Naive thymus-derived CD8-positive, alpha-beta T cell (primary cell): ENCODE measurements around the gene NT5C2. TPM values are rescaled to one million over a fixed set of nuclear protein-coding genes. Genes with fewer than 3 reads are reported as not detected.

Source experiments
- ATAC-seq, 2 donors: fragments of 150-1000 bp; cut with Tn5 transposase in 1 of 2; sonication (Bioruptor Pico), chemical (Tn5 transposase) in 1 of 2; 1 replicate in 1 of 2; 2 replicates in 1 of 2; pipeline ENCODE4 v1.10.0; 2021; ENCODE audit warnings: mild to moderate bottlenecking in 2 of 2, moderate library complexity in 2 of 2
- POLR2A ChIA-PET: fragments of 350-600 bp; sonication (Branson Sonifier 250); formaldehyde crosslinking; loops from one replicate; lab custom pipeline; 2021; ENCODE audit warnings: antibody characterized with exemption; lab: Charles Lee
- DNase-seq, 10 donors: peaks; one replicate each; pipeline versions ENCODE4 v3.0.0 to v3.0.0-alpha.2; 2020 to 2022
- H3K27ac Mint-ChIP-seq, 10 donors: one replicate each; pipeline ENCODE4 v1.8.0; 2020 to 2022; ENCODE audit warnings: mild to moderate bottlenecking in 10 of 10, mixed read lengths in 10 of 10, moderate library complexity in 4 of 10, inconsistent platforms in 1 of 10
- H3K27me3 Mint-ChIP-seq, 5 donors: one replicate each; pipeline ENCODE4 v1.8.0; 2021 to 2022; ENCODE audit warnings: mixed read lengths in 5 of 5
- H3K36me3 Mint-ChIP-seq, 3 donors: one replicate each; pipeline ENCODE4 v1.8.0; 2020 to 2022; ENCODE audit warnings: mixed read lengths in 3 of 3, mild to moderate bottlenecking in 2 of 3, inconsistent platforms in 1 of 3
- H3K4me1 Mint-ChIP-seq, 4 donors: one replicate each; pipeline ENCODE4 v1.8.0; 2021 to 2022; ENCODE audit warnings: mixed read lengths in 4 of 4
- H3K4me3 Mint-ChIP-seq, 10 donors: one replicate each; pipeline ENCODE4 v1.8.0; 2020 to 2022; ENCODE audit warnings: mild to moderate bottlenecking in 10 of 10, mixed read lengths in 10 of 10, moderate library complexity in 6 of 10, inconsistent platforms in 1 of 10
- H3K9me3 Mint-ChIP-seq, 9 donors: one replicate each; pipeline ENCODE4 v1.8.0; 2020 to 2022; ENCODE audit warnings: mixed read lengths in 9 of 9, mild to moderate bottlenecking in 3 of 9, inconsistent platforms in 1 of 9, moderate library complexity in 1 of 9
- polyA plus RNA-seq, 3 donors: library from polyadenylated mRNA; unstranded; fragments of 300-500 nt; fragmentation: Illumina TruSeq; gene quantifications; one replicate each; pipeline ENCODE4 v1.2.3, GENCODE V29; 2021
- total RNA-seq, 8 experiments: library from RNA in 2 of 8; stranded (reverse) in 2 of 8; gene quantifications; one replicate each; pipeline ENCODE4 v1.2.3 and lab custom pipeline; 2021 to 2026

The NT5C2 gene
- total and polyA plus RNA-seq, 5 experiments from 2014 or later, result 48.1 to 94.7 (median 63.9) TPM

GRCh38 chr10:103058034-103058433 lies 135.0 kb downstream of the NT5C2 start:
- POLR2A ChIA-PET, result no interaction called here
- no peak overlapping the region for H3K4me3 Mint-ChIP-seq
- peaks cover 3 to 23% (median 5%) of the 10 kb centered on the region in 3 donors for H3K36me3 Mint-ChIP-seq
- H3K27me3 Mint-ChIP-seq, result no peaks in the 10 kb centered on the region
- no peak for DNase-seq
- no peak for ATAC-seq
- no peaks in the 10 kb centered on the region for H3K9me3 Mint-ChIP-seq
- H3K27ac Mint-ChIP-seq, result no peak overlapping the region
- peaks cover 6 to 22% (median 16%) of the 10 kb centered on the region in 4 donors for H3K4me1 Mint-ChIP-seq

- Mint-ChIP-seq H3K27me3 (no peaks in the 10 kb centered on the region), H3K4me3 (peak overlapping the region in 2 of 10 donors; percentile 84 to 92), H3K27ac (peak overlapping the region in 5 of 10 donors; percentile 28 to 95 (median 89)), H3K36me3 (peaks cover 3 to 26% (median 5%) of the 10 kb centered on the region in 3 donors), H3K4me1 (peaks cover 6 to 26% (median 16%) of the 10 kb centered on the region in 4 donors), H3K9me3 (no peaks in the 10 kb centered on the region)
- POLR2A ChIA-PET, result interaction anchor here (2.2 kb wide), 1 partner anchor 136 kb away, joined by 9 read pairs; the partner anchor contains the start of gene CNNM2
- DNase-seq (no peak), ATAC-seq (no peak)
Observed at GRCh38 chr10:103055105-103055504, 138.0 kb downstream of the NT5C2 start.

DNA sequence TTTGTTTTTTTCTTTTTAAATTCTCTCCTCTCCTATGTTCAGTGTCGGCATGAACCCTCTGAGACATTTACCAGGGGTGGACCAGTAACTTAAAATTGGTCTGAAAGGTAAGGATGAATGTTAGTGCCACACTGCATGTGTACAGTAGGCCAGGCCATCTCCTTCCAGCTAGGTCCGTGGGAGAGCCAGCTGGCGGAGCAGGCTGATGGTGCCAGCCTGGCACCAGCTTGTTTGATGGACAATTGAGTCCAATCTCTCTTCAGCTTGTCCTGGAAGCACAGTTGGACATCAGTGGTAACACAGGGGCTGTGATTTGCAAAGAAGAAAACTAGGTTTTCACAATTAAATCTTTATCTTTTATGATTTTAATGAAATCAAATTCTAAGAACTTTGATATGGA lies 138.5 kb downstream of the NT5C2 start:
- Mint-ChIP-seq H3K27ac (peak overlapping the region; percentile 81 to 98 (median 93)), H3K4me1 (peaks cover 6 to 26% (median 16%) of the 10 kb centered on the region in 4 donors), H3K4me3 (peak overlapping the region; percentile 81 to 92 (median 86)), H3K27me3 (no peaks in the 10 kb centered on the region), H3K9me3 (no peaks in the 10 kb centered on the region), H3K36me3 (peaks cover 3 to 28% (median 5%) of the 10 kb centered on the region in 3 donors)
- no peak for ATAC-seq
- POLR2A ChIA-PET, result interaction anchor here (2.2 kb wide), 1 partner anchor 136 kb away, joined by 9 read pairs; the partner anchor contains the start of gene CNNM2
- no peak for DNase-seq

GRCh38 chr10:103053659-103054581 lies 139.2 kb downstream of the NT5C2 start:
- DNase-seq (peak; percentile 15 to 82 (median 68)), ATAC-seq (peak; percentile 93 to 99)
- Mint-ChIP-seq H3K36me3 (peaks cover 3 to 27% (median 5%) of the 10 kb centered on the region in 3 donors), H3K27ac (peak overlapping the region; percentile 81 to 98 (median 93)), H3K4me3 (peak overlapping the region; percentile 81 to 92 (median 86)), H3K4me1 (peaks cover 6 to 26% (median 16%) of the 10 kb centered on the region in 4 donors), H3K9me3 (no peaks in the 10 kb centered on the region), H3K27me3 (no peaks in the 10 kb centered on the region)
- POLR2A ChIA-PET, result interaction anchor here (2.2 kb wide), 1 partner anchor 135 kb away, joined by 9 read pairs; the partner anchor contains the start of gene CNNM2

DNA sequence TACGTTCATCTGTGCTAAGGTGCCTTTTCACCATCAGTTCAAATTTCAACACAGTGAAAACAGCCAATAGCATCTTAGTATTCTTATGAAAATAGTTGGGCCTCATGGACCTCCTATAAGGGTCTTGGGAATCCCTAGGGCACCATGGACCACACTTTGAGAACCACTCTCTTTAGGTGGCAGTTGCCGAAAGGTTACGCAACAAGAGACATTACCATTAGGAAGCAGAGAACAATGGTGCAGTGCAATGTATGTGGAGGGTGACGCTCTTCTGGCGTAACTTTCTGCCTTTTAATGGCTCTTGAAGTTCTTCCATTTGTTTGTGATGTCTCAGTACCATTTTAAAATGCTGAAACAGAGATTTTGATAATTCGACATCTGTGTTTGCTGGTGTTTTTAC lies 143.8 kb downstream of the NT5C2 start:
- Mint-ChIP-seq H3K27ac (no peak overlapping the region), H3K4me1 (peaks cover 2 to 16% (median 10%) of the 10 kb centered on the region in 4 donors), H3K4me3 (no peak overlapping the region), H3K9me3 (no peaks in the 10 kb centered on the region), H3K27me3 (no peaks in the 10 kb centered on the region), H3K36me3 (peaks cover 0 to 8% (median 0%) of the 10 kb centered on the region in 3 donors)
- DNase-seq, result no peak
- POLR2A ChIA-PET, result no interaction called here
- ATAC-seq, result no peak

GRCh38 chr10:103047381-103047780 lies 145.7 kb downstream of the NT5C2 start:
- no peak for ATAC-seq
- Mint-ChIP-seq H3K27ac (no peak overlapping the region), H3K36me3 (peaks cover 0 to 8% (median 0%) of the 10 kb centered on the region in 3 donors), H3K27me3 (no peaks in the 10 kb centered on the region), H3K4me1 (no peaks in the 10 kb centered on the region), H3K9me3 (no peaks in the 10 kb centered on the region), H3K4me3 (no peak overlapping the region)
- no peak for DNase-seq
- POLR2A ChIA-PET, result no interaction called here

GRCh38 chr10:103045961-103046360 lies 147.1 kb downstream of the NT5C2 start:
- Mint-ChIP-seq H3K4me3 (no peak overlapping the region), H3K27ac (no peak overlapping the region)
- POLR2A ChIA-PET, result no interaction called here

GRCh38 chr10:103044942-103045489 lies 148.1 kb downstream of the NT5C2 start:
- Mint-ChIP-seq H3K27me3 (no peaks in the 10 kb centered on the region), H3K36me3 (peaks cover 0 to 5% (median 0%) of the 10 kb centered on the region in 3 donors), H3K9me3 (no peaks in the 10 kb centered on the region), H3K27ac (no peak overlapping the region), H3K4me1 (no peaks in the 10 kb centered on the region), H3K4me3 (no peak overlapping the region)
- DNase-seq (no peak), ATAC-seq (no peak)
- POLR2A ChIA-PET, result no interaction called here

More at GRCh38 chr10:103045961-103046360, 147.1 kb downstream of the NT5C2 start:
- DNase-seq (no peak), ATAC-seq (no peak)
- Mint-ChIP-seq H3K36me3 (peaks cover 0 to 5% (median 0%) of the 10 kb centered on the region in 3 donors), H3K27me3 (no peaks in the 10 kb centered on the region), H3K4me1 (no peaks in the 10 kb centered on the region), H3K9me3 (no peaks in the 10 kb centered on the region)

- Mint-ChIP-seq H3K27ac (no peak overlapping the region), H3K4me1 (peaks cover 0 to 3% (median 0%) of the 10 kb centered on the region in 4 donors), H3K36me3 (peaks cover 0 to 2% (median 0%) of the 10 kb centered on the region in 3 donors), H3K27me3 (no peaks in the 10 kb centered on the region), H3K4me3 (no peak overlapping the region), H3K9me3 (no peaks in the 10 kb centered on the region)
- DNase-seq (no peak), ATAC-seq (no peak)
- POLR2A ChIA-PET, result no interaction called here
Observed at GRCh38 chr10:103042908-103043307, 150.2 kb downstream of the NT5C2 start.

- Mint-ChIP-seq H3K4me3 (no peak overlapping the region), H3K36me3 (peaks cover 0 to 2% (median 0%) of the 10 kb centered on the region in 3 donors), H3K27ac (peak overlapping the region in 2 of 10 donors; percentile 1 to 2), H3K9me3 (no peaks in the 10 kb centered on the region), H3K4me1 (peaks cover 0 to 3% (median 0%) of the 10 kb centered on the region in 4 donors), H3K27me3 (no peaks in the 10 kb centered on the region)
- DNase-seq, result no peak
- POLR2A ChIA-PET, result no interaction called here
- ATAC-seq, result no peak
Observed at GRCh38 chr10:103042129-103042528, 150.9 kb downstream of the NT5C2 start.

DNA sequence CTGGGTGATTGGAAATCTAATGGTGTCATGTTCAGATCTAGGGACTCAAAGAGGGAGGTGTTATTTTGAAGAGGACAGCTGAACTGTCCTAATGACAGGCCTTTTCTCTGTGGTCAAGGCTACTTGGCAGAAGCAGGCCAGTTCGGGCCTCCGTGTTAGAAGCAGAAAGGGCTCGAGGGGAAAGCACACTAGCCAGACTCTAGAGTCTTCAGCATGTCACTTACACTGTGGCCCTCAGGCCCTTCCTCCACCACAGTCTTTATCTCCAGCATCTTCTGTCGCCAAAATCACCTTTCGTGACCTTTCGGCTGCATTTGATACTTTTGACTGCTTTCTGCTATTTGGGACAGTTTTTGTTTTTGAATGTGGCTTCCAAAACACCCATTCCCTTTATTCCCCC lies 151.7 kb downstream of the NT5C2 start:
- Mint-ChIP-seq H3K4me3 (no peak overlapping the region), H3K36me3 (peaks cover 0 to 2% (median 0%) of the 10 kb centered on the region in 3 donors), H3K27ac (no peak overlapping the region), H3K4me1 (peaks cover 0 to 3% (median 0%) of the 10 kb centered on the region in 4 donors), H3K9me3 (no peaks in the 10 kb centered on the region), H3K27me3 (no peaks in the 10 kb centered on the region)
- POLR2A ChIA-PET, result no interaction called here
- ATAC-seq (no peak), DNase-seq (no peak)

DNA sequence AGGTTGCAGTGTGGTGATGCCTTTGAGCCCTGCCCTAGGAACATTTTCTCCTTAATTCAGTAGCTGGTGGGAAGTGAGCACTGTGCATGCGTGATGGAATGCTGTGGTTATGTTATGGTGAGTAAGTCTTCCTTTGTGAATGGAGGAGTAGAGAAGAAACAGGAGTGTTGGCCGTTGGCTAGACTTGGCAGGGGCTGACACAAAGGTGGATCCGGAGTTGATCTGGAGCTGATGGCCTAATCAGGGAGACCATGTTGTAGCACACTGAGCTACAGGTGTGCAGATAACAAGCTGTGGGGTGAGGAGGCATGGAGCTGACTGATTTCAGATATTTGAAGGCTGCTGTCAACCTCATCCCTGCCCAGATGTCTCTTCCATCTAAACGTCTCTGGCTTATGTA lies 152.7 kb downstream of the NT5C2 start:
- H3K27ac Mint-ChIP-seq, result peak overlapping the region in 1 of 10 donors; percentile 30

More for the DNA sequence above, 152.7 kb downstream of the NT5C2 start:
- ATAC-seq (no peak), DNase-seq (no peak)
- no peak overlapping the region for H3K4me3 Mint-ChIP-seq
- peaks cover 0 to 3% (median 0%) of the 10 kb centered on the region in 4 donors for H3K4me1 Mint-ChIP-seq
- no peaks in the 10 kb centered on the region for H3K27me3 Mint-ChIP-seq
- H3K9me3 Mint-ChIP-seq, result no peaks in the 10 kb centered on the region
- peaks cover 0 to 2% (median 0%) of the 10 kb centered on the region in 3 donors for H3K36me3 Mint-ChIP-seq
- POLR2A ChIA-PET, result no interaction called here
